WTC11 (cell line): ENCODE measurements around the gene FSHR.

ENCODE experiments used
- CBFB ChIP-seq: sonication (generic); formaldehyde crosslinking; IDR thresholded peaks from 2 replicates; pipeline ENCODE4 v1.8.1; 2022; ENCODE audit warnings: mild to moderate bottlenecking, low read depth, missing genetic modification reagents
- CTCF ChIP-seq: fragments of 200-600 bp; IDR thresholded peaks from 2 replicates; pipeline ENCODE4 v1.8.0; 2022; ENCODE audit warnings: antibody characterized with exemption
- ETV6 ChIP-seq: sonication (generic); formaldehyde crosslinking; IDR thresholded peaks from 2 replicates; pipeline ENCODE4 v1.8.1; 2022; ENCODE audit warnings: mild to moderate bottlenecking, missing genetic modification reagents
- NR2C2 ChIP-seq: sonication (generic); formaldehyde crosslinking; IDR thresholded peaks from 2 replicates; pipeline ENCODE4 v1.8.0; 2022; ENCODE audit warnings: mild to moderate bottlenecking, missing genetic modification reagents
- TF ChIP-seq, protein P1 (sequence below): sonication (generic); formaldehyde crosslinking; IDR thresholded peaks from 2 replicates; pipeline ENCODE4 v1.8.1; 2023; ENCODE audit warnings: mild to moderate bottlenecking, missing genetic modification reagents
- TF ChIP-seq, protein P2 (sequence below): sonication (generic); formaldehyde crosslinking; IDR thresholded peaks from 2 replicates; pipeline ENCODE4 v1.8.1; 2022; ENCODE audit warnings: missing genetic modification reagents, borderline replicate concordance
- TF ChIP-seq, protein P3 (sequence below): sonication (generic); formaldehyde crosslinking; IDR thresholded peaks from 2 replicates; pipeline ENCODE4 v1.8.0; 2023; ENCODE audit warnings: missing genetic modification reagents
- TF ChIP-seq, protein P4 (sequence below): sonication (generic); formaldehyde crosslinking; IDR thresholded peaks from 2 replicates; pipeline ENCODE4 v1.8.1; 2023; ENCODE audit warnings: mild to moderate bottlenecking, missing genetic modification reagents

- TF ChIP-seq, protein P1, sequence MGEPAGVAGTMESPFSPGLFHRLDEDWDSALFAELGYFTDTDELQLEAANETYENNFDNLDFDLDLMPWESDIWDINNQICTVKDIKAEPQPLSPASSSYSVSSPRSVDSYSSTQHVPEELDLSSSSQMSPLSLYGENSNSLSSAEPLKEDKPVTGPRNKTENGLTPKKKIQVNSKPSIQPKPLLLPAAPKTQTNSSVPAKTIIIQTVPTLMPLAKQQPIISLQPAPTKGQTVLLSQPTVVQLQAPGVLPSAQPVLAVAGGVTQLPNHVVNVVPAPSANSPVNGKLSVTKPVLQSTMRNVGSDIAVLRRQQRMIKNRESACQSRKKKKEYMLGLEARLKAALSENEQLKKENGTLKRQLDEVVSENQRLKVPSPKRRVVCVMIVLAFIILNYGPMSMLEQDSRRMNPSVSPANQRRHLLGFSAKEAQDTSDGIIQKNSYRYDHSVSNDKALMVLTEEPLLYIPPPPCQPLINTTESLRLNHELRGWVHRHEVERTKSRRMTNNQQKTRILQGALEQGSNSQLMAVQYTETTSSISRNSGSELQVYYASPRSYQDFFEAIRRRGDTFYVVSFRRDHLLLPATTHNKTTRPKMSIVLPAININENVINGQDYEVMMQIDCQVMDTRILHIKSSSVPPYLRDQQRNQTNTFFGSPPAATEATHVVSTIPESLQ: no peak
- TF ChIP-seq CTCF (no peak), CBFB (no peak), NR2C2 (CRISPR knock-in tag) (no peak), ETV6 (CRISPR knock-in tag) (no peak)
- TF ChIP-seq, protein P2, sequence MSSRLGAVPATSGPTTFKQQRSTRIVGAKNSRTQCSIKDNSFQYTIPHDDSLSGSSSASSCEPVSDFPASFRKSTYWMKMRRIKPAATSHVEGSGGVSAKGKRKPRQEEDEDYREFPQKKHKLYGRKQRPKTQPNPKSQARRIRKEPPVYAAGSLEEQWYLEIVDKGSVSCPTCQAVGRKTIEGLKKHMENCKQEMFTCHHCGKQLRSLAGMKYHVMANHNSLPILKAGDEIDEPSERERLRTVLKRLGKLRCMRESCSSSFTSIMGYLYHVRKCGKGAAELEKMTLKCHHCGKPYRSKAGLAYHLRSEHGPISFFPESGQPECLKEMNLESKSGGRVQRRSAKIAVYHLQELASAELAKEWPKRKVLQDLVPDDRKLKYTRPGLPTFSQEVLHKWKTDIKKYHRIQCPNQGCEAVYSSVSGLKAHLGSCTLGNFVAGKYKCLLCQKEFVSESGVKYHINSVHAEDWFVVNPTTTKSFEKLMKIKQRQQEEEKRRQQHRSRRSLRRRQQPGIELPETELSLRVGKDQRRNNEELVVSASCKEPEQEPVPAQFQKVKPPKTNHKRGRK (CRISPR knock-in tag): no peak
- TF ChIP-seq, protein P3, sequence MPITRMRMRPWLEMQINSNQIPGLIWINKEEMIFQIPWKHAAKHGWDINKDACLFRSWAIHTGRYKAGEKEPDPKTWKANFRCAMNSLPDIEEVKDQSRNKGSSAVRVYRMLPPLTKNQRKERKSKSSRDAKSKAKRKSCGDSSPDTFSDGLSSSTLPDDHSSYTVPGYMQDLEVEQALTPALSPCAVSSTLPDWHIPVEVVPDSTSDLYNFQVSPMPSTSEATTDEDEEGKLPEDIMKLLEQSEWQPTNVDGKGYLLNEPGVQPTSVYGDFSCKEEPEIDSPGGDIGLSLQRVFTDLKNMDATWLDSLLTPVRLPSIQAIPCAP (CRISPR knock-in tag): no peak
- TF ChIP-seq, protein P4, sequence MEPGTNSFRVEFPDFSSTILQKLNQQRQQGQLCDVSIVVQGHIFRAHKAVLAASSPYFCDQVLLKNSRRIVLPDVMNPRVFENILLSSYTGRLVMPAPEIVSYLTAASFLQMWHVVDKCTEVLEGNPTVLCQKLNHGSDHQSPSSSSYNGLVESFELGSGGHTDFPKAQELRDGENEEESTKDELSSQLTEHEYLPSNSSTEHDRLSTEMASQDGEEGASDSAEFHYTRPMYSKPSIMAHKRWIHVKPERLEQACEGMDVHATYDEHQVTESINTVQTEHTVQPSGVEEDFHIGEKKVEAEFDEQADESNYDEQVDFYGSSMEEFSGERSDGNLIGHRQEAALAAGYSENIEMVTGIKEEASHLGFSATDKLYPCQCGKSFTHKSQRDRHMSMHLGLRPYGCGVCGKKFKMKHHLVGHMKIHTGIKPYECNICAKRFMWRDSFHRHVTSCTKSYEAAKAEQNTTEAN (CRISPR knock-in tag): no peak
Measured at GRCh38 chr2:49080681-49081080, 73.6 kb downstream of the FSHR start.
